KBM-7 (cell line): ENCODE measurements around the gene WDR19.
"Not testable (repeated sequence)": the region's sequence is repeated elsewhere in the genome, so short reads cannot be mapped to it uniquely, and the experiment has no call there.

Experiments
- DNase-seq: peaks from one replicate; pipeline ENCODE4 v3.0.0-alpha.2; 2015
- in situ Hi-C: fragments of 300-500 bp; cut with MboI; formaldehyde crosslinking; loops from 2 replicates; pipeline ENCODE4 v1.14.3; 2020; ENCODE audit warnings: low sequenced_read_pairs, low pct_unique_long_range_greater_than_20kb, mixed read lengths

WDR19 gene

DNA sequence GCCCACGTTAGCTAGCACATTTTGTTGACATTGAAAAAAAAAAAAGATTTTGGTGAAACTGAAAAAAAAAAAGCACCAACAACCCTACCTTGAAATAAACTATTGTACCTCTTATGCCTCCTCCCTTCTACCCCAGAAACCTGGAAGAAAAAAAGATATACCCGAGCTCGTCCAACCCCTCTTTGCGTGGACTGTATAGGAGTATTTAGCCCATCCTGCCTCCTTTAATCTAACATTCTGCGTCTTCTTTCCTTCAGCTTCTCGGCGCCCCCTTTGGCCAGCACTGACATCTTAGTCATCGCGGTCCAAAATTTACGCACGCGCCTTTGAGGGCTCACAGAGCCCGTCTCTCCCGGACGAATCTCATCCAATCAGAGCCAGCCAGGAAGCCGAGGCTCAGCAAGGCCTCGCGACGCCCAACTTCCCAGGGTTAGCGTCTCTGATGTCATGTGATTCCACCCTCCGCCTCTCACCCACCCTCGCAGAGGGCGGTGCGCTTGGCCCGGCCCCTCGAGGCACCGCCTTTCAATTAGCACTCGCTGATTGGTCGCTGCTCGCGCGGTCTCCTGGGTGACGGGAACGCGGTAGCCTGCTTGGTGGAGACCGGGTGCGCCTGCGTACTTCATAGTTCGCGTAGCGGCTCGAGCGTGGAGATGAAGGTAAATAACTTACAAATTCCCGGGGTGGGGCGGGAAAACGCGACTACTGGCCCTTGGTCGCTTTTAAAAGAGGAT lies at the start of gene WDR19:
WDR19 (plus strand) TSS at position 625 of the 734 bp plus-strand sequence; CDS start at position 654, 29 bp downstream.
- in situ Hi-C loops = no loop called here
- peak; percentile 100 for DNase-seq

- no peak for DNase-seq
- in situ Hi-C loops = loop anchor here (25.0 kb wide), 1 partner anchor 221 kb away; no protein-coding TSS in a partner anchor
Measured at GRCh38 chr4:39133623-39134022, 48.7 kb upstream of the WDR19 start.

- no peak for DNase-seq
- in situ Hi-C loops = loop anchor here (25.0 kb wide), 1 partner anchor 222 kb away; no protein-coding TSS in a partner anchor
Measured at GRCh38 chr4:39134683-39135306, 47.5 kb upstream of the WDR19 start.

DNA sequence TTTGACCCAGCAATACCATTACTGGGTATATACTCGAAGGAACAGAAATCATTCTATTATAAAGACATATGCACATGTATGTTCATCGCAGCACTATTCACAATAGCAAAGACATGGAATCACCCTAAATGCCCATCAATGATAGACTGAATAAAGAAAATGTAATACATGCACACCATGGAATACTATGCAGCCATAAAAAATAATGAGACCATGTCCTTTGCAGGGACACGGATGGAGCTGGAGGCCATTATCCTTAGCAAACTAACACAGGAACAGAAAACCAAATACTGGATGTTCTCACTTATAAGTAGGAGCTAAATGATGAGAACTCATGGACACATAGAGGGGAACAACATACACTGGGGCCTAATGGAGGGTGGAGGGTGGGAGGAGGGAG lies 44.1 kb upstream of the WDR19 start:
- in situ Hi-C loops = loop anchor here (25.0 kb wide), 1 partner anchor 226 kb away; no protein-coding TSS in a partner anchor
- DNase-seq = not testable (repeated sequence)

DNA sequence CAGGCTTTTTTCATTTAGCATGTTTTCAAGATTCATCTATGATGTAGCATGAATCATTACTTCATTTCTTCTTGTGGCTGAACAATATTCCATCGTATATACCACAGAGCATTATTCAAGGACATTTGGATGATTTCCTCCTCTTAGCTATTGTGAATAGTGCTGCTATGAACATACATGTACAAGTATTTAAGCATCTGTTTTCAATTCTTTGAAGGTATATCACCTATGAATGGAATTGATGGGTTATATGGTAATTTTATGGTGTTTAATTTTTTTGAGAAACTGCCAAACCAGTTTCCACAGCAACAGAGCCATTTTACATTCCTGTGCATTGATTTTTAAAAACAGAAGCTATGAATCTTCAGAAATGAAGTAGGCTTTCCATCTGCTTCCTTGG lies 36.1 kb upstream of the WDR19 start:
- in situ Hi-C loops = loop anchor here (25.0 kb wide), 1 partner anchor 234 kb away; no protein-coding TSS in a partner anchor
- no peak for DNase-seq

GRCh38 chr4:39154009-39154408 lies 28.3 kb upstream of the WDR19 start:
- in situ Hi-C loops = no loop called here

GRCh38 chr4:39157520-39157919 lies 24.8 kb upstream of the WDR19 start:
- no peak for DNase-seq
- in situ Hi-C loops = no loop called here

More at GRCh38 chr4:39154009-39154408, 28.3 kb upstream of the WDR19 start:
- DNase-seq = peak; percentile 26

DNA sequence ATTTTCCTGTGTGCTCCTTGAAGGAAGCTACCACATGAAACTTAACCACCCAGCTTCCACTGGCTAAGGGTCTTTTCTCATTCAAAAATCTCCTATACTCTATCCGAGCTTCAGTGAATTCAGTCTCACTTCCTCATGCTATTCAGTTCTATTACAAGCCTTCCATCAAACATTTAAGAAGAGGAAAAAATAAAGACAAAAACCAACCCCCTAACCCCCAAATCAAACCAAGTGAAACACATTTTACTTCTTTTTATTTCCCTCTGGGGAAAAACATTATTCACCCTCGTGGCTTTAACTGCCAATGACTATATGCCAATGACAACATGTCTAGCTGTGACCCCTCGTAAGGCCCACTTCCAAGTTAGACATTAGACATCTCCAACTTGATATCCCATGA lies 16.2 kb upstream of the WDR19 start:
- peak; percentile 16 for DNase-seq
- in situ Hi-C loops = no loop called here

DNA sequence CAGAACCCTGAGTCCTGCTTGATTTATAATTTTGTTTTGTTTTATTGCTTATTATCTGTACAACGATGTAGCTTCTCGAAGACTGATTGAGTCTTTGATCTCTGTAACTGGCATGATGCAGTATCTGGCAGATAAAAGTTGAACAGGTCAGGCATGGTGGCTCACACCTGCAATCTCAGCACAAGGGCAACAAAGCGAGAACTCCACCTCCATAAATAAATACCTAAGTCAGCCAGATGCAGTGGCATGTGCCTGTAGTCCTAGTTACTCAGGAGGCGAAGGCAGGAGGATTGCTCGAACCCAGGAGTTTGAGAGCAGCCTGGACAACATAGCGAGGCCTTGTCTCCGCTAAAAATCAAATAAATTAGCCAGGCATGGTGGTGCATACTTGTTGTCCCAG lies 15.7 kb upstream of the WDR19 start:
- no peak for DNase-seq
- in situ Hi-C loops = no loop called here

DNA sequence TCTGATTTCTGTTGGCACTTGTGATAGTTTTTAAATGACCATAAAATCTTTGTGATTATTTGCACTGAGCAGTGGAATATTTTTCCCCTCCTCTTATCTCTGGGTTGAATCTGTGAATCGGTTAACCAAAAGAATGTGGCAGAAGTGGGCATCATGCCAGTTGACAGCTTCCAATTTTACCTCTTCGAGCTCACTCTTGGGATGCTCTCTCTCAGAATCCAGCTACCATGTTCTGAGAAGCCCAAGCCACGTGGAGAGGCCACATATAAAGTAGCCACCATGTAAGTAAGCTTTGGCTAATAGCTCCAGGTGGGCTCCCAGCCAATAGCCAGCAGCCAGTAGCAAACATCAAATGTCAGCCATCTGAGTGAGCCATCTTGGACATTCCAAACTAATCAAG lies 12.9 kb upstream of the WDR19 start:
- DNase-seq = peak; percentile 45
- in situ Hi-C loops = no loop called here

DNA sequence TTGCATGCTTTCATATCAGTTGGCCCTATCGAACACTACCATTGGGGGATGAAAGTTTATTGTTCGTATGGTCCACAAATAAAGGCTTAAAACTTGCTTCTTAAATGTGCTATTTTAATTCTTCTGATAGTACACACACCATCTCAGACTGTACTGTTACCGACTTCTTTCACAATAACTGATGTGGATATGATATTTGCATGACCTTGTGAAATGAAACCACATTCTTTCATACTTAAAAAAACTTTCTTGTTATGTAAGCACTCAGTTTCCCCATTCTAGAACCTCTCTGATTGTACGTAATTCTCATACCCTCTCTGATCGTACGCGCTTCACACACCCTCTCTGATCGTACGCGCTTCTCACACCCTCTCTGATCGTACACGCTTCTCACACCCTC lies 12.0 kb upstream of the WDR19 start:
- no peak for DNase-seq
- in situ Hi-C loops = no loop called here

DNA sequence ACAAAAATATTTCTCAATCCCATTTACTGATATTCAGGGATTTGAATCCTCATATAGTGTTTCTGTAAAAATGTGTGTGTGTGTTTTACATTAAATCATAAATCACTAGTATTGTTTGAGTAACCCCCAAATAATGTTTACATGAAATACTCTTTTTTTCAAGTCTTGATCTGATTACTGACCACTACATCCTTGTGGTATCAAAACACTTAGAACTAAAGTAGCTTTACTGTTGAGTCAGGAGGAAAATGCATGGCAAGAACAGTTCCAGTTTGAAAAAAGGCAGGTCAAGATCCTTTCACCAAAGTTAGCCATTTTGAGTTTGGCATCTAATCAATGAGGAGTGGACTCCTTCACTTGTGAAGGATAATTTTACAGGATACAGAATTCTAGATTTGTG lies 3.6 kb upstream of the WDR19 start:
- no peak for DNase-seq
- in situ Hi-C loops = no loop called here

GRCh38 chr4:39179681-39180080 lies 2.6 kb upstream of the WDR19 start:
- no peak for DNase-seq
- in situ Hi-C loops = no loop called here

DNA sequence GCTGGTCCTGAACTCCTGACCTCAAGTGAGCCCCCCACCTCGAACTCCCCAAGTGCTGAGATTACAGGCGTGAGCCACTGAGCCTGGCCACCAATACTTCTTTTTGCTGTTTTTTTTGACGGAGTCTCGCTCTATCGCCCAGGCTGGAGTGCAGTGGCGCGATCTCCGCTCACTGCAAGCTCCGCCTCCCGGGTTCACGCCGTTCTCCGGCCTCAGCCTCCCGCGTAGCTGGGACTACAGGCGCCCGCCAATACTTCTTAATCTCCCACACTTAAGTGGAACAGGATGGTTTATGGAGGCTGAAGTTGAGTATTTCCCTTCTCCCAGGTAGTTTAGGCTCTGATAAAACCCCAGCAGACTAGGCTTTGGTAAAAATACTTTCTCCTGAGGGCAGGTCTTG lies 1.7 kb upstream of the WDR19 start:
- in situ Hi-C loops = not testable (repeated sequence)

GRCh38 chr4:39181520-39181904 lies 817 bp upstream of the WDR19 start:
- in situ Hi-C loops = no loop called here
- DNase-seq = no peak

More for the DNA sequence above, 1.7 kb upstream of the WDR19 start:
- DNase-seq = not testable (repeated sequence)

DNA sequence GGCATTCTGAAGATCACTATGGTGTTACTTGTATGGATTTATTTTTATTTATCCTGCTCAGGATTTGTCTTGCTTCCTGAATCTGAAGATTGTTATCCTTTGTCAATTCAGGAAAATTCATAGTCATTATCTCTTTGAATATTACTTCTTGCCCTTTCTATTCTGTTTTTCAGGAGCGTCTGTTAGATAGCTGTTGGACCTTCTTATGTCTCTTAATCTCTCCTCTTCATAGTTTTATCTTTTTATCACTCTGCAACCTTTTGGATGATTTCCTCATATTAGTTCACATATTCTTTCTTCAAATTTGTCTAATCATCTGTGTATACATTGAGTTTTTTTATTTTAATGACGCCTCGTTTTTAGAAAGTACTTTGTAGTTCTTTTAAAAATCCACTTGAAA lies 19.6 kb downstream of the WDR19 start:
- in situ Hi-C loops = no loop called here
- DNase-seq = no peak

- DNase-seq = no peak
- in situ Hi-C loops = no loop called here
Measured at GRCh38 chr4:39204543-39204942, 22.2 kb downstream of the WDR19 start.

- in situ Hi-C loops = no loop called here
- DNase-seq = no peak
Measured at GRCh38 chr4:39205000-39205399, 22.7 kb downstream of the WDR19 start.

GRCh38 chr4:39205476-39205875 lies 23.1 kb downstream of the WDR19 start:
- no peak for DNase-seq

DNA sequence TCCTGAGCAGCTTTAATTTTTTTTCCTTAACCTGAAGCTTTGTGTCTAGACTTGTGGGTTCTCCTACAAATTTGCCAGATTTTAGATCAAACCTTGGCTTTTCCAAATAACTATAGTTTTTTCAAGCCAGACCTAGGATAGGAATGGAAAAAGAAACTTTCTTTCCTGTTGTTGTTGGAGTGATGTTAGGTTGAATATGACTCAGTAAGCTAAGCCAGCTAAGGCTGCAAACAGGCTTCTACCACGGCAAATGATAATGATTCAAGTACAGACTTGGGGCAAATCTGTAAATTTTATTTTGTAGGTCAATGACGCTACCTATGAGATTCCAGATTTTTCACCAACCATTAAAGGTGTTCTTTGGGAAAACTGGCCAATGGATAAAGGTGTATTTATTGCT lies 45.6 kb downstream of the WDR19 start:
- no peak for DNase-seq
- in situ Hi-C loops = no loop called here

More at GRCh38 chr4:39205476-39205875, 23.1 kb downstream of the WDR19 start:
- in situ Hi-C loops = no loop called here
